Erythroblast (primary cell): ENCODE data around the gene SP3.

ENCODE experiments used
- GATA1 ChIP-seq: IDR thresholded peaks from 2 replicates; pipeline ENCODE4 v1.6.1; 2011; ENCODE audit warnings: low read depth, mild to moderate bottlenecking, control low read depth, low read length, moderate library complexity
- POLR2A ChIP-seq: IDR thresholded peaks from 2 replicates; pipeline ENCODE4 v1.6.1; 2011; ENCODE audit warnings: mild to moderate bottlenecking, low read length

GRCh38 chr2:173886613-173887012 is 78.6 kb downstream of the SP3 start:
- TF ChIP-seq POLR2A (no peak), GATA1 (no peak)
